ENCODE measurements around the gene HES3.
A peak's percentile ranks its signal among the peaks of the same experiment; 100 is the strongest.
"Not testable (repeated sequence)": the region's sequence is repeated elsewhere in the genome, so short reads cannot be mapped to it uniquely, and the experiment has no call there.

The HES3 gene

DNA sequence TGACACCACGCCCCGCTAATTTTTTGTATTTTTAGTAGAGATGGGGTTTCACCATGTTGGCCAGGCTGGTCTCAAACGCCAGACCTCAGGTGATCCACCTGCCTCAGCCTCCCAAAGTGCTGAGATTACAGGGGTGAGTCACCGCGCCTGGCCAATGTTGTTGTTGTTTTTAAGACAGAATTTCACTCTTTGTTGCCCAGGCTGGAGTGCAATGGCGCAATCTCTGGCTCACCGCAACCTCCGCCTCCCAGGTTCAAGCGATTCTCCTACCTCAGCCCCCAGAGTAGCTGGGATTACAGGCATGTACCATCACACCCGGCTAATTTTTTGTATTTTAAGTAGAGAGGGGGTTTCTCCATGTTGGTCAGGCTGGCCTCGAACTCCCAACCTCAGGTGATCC, 24.3 kb upstream of the HES3 start:
- not testable (repeated sequence) for DNase-seq

DNA sequence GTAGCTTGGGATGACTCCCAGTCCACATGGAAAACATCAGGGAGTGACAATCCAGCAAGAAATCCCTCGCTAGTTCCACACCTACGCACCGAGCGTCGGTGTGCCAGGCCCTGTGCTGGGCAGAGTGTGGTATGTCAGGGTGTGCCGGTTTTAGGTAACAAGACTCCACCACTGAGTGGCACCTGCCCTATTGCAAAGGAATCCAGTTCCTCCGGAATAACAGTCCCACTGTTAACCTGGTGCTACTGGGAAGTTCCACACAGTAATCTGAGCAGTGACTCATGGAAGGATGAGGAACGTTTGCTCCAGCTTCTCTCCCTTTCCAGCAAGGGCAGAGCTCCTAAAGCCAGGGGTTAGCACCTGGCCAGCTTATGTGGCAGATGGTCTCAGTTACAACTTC, 23.7 kb upstream of the HES3 start:
- no peak for DNase-seq

DNA sequence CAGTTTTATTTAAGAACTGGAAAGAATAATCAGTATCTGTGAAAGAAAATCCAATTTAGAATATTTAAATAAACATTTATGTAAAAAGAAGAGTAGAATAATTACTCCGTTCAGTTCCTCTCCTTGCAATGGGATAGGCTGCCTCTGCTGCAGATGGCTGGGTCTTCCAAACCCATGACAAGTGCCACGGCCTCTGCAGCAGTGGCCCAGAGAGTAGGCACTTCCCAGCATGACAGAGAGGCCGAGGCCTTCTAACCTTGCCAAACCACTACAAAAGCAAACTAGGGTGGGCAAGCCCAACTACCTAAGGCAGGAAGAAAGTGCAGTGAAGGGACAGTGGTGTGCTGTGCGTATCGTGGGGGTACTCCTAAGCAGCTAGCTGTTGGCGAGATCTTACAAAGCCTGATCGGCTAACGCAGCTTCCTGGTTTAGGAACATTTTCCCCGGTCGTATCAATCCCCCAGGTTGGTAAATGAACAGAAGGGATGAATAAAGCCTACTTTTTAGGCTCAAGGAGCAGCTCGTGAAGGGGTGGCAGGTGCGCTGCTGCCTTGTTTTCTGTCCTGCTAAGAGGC, 22.7 kb upstream of the HES3 start:
- DNase-seq, result no peak

DNA sequence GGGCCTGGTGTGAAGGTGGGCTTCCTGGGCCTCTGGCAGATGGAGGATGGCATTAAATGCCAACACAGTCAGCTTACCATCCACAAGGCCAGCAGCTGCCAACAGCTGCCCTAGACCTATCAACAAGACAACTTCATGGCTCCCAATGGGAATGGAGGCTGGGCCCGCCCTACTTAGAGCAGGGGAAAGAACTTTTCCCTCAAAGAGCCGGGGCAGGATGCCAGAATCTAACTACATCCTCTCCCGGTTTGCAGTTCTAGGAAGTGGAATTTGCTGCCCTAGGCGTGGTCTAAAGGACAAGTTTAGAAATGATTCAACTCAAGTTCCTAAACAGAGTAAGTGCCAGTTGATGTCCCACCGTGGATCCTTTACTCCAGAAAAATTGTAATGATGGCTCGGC, 21.3 kb upstream of the HES3 start:
- DNase-seq, result no peak

DNA sequence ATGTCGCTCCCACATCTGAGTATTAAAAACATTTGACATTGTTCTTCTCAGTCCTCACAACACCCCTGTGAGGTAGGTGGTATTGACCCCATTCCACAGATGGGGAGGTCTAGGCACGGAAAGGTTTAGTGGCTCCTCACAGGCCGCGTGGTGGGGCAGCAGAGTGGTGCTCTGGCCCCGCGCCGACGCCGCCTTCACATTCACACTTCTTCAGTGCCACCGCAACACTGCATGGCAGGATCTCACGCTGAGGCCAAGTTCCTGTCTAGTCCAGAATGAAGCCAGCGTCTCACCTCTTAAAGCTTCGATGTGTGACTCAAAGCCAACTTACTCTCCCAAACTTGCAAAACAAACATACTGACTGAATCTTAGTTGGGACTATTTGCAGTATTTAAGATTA, 20.4 kb upstream of the HES3 start:
- DNase-seq, result no peak

DNA sequence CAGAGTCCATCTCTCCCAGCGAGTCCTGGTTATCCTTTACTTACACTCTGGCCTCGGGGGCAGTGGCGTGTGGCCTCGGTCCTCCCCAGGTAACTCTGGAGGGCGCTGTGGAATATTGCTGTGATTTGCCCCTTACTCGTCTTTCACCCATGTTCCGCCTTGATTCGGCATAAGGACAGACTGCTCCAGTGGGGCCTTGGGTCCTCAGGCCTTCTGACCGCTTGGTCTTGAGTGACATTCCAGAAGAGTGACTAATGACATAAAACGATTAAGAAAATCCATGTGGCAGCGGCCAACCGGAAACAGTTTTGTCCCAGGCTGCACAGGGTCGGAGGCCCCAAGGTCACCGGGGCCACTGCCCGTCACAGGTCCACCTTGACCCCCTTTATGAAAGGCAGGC, 19.3 kb upstream of the HES3 start:
- no peak for DNase-seq

DNA sequence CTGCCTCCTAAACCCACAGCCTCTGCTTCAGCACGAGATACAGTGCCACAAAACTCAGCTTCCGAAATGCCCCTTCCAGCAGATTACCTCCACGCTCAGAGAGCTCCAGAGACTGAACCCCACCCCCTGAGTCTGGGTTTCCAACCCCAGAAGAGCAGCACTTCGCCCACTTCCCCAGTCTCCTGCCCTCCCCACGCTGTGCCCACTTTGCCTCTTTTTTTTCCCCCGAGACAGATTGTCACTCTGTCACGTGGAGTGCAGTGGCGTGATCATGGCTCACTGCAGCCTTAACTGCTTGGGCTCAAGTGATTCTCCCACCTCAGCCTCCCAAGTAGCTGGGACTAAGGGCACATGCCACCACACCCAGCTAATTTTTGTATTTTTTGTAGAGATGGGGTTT, 18.3 kb upstream of the HES3 start:
- no peak for DNase-seq

DNA sequence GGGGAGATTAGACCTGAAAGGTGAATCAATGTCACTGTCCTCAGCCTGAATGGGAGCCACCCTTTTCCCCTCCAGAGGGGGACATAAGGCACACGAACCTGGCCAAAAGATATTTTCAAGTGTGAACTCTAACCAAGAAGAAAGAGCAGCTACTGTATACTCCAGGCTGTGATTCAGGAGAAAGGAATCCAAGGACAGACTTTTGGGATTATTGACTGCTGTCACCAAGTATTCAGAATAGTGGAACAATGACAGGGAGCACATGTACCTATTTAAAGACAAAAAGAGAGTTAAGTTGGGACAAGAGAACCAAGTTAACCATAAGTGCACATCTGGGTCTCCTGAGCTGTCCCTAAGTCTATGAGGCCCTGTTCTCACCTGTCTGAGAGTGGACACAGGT, 10.6 kb upstream of the HES3 start:
- DNase-seq, result no peak

DNA sequence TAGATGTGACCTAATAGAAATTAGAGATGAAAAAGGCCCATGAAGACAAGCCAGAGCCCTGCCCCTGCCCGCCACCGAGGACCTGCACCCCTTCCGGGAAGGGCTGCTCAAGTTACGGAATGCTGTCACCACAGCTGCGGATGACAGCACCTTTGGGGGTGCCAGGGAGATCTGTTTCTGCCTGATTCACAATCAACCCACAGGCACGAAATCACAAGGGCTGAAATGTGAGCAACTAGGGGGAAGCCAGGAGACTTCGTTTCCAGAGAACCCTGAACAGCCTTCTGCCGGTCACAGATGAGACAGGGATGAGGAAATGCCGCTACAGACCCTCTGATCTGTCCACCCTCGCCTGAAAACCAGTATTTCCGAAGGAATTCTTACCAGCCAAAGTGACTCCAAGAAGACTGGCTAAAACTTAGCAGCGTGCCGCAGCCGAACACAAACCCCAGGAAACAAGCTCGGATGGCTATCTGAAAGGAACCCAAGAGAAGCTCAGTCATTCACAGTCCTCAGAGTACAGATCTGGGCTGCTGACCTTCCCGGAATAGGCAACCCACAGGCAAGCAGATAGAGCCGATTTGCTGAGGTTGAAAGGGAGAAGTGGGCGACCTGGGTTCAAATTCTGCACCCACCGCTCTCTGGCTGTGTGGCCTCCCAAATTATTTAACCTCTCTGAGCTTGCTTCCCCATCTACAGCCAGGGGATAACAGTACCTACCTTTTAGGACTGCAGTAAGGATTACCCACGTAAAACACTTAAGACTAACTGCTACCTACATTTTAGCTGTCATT, 9.3 kb upstream of the HES3 start:
- DNase-seq, result no peak

DNA sequence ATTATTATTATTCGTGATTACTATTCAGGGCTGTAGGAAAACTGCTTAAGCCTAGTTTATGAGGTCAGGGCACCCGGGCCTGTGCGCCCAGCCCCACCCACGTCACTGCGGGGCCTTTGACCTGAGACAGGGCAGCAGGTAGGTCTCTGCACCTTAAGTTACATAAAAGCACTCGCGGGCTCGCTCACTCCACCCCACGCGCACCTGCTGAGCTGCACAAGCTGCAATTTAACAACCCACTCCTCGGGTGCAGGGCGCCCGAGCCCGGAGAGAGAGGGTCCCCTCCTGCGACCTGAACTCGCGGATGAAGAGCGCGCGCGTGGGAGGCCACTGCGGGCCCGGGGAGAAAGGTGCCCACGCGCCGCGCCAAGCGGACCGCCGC, 8.7 kb upstream of the HES3 start:
- DNase-seq, result no peak

DNA sequence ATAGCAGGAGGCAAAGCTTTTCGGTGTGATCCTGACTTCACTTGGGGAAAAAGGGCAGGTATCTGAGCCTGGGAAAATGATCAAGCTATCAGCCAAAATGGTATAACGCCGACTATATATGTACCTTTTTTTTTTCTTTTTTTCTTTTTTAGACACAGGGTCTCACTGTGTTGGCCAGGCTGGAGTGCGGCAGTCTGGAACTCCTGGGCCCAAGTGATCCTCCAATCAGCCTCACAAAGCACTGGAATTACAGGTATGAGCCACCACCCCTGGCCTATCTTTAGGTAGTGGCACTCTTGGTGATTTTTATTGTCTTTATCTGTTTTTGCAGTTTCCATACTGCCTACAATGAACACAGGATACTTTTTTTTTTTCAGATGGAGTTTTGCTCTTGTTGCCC, 6.9 kb upstream of the HES3 start:
- DNase-seq, result no peak

DNA sequence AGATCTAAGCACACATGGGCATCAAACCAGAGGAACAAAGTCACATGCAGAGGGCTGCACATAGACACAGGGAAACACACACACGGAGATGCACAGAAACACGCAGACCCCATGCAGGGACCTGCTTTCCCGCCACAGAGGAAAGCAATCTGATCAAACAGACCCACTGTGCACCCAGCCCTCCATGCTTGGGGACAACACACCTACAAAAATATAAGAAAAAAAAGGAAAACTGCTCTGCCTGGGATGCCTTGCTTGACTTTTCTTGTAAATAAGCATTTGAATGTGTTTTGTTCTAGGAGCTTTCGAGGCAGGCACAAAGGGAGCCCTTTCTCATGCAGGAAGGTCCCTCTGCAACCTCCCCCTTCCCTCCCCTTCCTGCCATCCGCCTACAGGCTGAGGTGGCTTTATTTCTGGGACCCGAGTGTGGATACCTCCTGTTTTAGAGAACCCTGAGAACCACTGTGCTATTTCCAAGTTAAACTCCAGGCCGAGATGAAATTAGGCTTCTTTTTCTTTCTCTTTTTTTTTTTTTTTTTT, 4.7 kb upstream of the HES3 start:
- peak in 1 of 2 donors; percentile 27 for DNase-seq

DNA sequence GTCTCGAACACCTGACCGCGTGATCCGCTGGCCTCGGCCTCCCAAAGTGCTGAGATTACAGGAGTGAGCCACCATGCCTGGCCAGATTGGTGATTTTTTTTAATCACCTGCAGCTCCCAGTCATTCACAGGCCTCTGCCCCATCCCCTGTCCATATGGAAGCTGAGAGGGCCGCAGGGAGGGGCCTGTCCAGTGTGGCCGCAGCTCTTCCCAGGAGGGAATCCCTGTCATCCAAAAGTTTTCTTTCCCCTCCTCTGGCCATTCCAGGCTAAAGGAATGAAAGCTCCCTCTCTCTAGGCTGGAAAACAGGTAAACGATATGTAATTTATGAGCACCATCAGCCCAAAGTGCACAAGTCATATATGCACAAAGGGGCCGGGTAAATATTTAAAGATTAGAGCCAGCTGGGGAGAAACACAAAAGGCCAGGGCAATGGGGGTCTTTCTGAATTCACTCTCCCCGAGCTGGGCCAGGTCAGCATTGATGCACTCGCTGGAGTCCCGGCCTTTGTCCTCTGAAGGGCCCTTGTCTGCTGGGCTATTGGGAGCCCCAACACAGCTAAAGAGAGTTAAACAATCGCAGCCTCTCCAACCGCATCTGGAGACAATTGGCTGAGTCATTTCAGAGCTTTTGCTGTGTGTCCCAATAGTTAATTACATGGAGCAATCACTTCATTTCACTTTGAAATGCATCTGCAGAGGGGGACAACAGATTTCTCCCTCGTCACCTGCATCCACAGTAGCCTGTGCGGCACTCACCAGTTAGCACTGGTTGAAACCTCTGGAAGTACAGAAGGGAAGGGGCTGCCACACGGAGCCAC, 3.8 kb upstream of the HES3 start:
- DNase-seq, result peak; percentile 27 to 28

DNA sequence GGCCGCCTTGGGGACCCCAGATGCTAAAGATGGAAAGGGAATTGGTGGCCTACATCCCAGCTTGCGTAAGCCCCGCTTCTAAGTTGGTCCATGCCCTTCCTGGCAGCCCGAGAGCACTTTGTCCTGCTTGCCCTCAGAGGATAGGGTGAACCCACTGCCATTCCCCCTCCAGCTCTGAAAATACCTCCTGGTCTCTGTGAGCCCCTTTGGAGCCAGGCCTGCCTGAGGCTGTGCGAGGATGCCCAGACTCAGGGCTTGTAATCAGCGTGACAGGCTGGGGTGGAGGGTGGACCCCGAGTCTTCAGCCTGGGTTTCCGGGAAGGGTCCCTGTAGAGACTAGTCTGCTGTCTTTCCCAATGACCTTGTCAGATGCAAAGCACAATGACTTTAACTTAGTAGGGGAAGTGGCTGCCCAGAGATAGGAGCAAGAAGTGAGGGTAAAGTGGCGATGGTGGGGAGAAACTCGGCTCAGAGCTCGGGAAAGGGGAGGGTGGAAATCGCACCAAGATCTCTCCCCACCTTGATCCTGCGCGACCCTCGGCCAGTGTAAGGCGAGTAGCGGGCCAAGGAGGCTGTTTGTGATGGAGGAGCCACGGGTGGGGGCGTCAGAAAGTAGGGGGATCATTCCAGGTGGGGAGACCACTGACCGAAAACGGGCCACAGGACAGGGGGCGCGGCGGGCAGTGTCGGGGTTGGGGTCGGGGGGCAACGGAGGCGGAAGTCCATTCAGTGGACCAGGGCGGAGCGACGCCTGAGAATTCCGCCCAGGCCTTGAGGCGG, 2.7 kb upstream of the HES3 start:
- DNase-seq, result no peak

DNA sequence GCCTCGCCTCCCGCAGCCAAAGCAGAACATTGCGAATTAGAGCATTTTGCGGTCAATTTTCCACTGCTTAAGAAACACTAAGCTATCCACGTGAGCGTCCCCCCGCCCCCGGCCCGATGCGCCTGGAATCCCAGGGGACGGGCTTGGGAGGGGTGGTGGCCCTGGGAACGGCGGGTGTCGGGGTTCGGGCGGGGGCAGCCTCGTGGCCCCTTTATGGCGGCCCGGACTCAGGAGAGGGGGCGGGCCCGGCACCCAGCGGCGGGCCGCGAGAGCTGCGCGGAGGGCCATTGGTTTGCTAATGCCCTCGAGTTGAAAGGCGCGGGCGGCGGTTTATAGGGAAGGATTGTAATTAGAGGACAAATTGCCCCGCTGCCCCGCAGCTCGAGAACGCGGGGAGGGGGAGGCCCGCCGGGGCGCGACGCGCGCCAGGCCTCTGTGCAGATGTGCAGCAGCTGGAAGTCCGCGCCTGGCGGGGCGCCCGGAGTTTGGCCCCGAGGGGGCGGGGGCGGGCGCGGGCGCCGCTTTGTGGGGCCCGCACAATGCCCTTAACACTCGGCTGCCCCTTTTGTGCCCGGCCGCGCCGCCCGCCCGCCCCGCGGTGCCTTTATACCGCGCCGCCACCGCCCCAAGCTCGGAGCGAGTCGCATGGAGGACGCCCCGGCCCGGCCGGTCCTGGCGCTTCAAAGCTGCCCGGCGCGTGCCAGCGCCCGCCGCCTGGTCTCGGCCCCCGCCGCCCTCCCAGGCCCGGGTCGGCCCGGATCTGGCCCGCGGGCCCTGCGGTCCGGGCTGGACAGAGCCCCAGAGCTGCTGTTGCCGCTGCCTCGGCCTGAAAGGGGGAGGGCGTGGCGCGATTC, 1.9 kb upstream of the HES3 start:
- DNase-seq, result peak in 1 of 2 donors; percentile 24

DNA sequence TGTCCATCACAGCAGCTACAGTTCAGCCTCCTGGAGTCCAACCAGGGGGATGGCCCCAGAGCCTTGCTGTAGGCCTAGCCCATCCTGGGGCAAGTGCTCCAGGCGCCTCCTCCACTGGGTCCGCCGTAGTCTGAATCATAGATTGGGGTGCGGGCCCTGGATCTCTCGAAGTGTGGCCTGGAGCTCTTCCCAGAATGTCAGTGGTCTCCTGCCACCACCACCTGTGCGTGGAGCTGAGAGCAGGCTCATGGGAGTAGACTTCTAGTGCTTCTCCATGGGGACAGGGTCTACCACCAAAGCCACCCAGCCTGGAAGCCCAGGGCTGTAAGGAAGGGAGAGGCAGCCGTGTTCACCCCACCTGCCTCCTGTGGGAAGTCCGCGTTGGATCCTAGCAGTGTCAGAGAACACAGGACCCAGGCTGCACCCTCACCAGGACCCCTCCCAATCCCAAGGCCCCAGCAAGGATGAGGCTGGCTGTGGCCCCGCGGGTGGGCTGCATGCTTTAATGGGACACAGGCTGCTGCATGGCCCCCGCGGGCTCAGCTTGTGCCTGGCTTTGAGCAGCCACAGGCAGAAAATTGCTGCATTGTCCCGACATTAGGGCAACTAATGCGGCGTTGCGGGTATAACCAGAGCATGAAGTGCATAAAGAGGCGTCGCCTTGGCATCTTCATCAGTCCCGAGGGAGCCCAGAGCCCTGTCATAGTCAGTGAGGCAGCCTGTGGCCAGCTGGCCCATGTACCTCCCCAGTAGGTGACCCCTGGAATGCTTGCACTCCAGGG, 735 bp upstream of the HES3 start:
- DNase-seq, result no peak

DNA sequence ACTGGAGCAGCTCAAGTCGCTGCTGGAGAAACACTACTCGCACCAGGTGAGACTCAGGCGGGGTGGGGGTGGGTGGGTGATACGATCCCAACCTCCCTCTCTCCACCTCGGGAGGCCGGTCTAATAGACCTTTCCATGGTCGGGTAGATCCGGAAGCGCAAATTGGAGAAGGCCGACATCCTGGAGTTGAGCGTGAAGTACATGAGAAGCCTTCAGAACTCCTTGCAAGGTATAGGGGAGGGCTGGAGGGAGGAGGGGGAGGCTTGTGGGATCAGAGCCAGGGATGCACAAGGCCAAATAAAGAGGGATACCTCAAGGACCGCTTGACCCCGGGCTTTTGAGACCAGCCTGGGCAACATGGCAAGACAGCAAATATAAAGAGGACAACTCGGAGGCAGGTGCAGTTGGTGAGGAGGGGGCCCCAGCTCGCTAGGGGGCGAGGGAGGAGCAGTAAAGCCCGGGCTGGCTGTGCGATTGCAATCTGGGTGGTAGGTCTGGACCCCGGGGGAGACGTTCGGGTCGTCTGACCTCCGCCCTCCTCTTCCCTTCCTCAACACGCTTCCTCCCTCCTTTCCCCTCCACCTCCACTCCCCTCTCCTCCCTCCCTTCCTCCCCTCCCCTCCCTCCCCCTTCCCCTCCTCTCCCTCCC, 546 bp downstream of the HES3 start:
- no peak for DNase-seq

DNA sequence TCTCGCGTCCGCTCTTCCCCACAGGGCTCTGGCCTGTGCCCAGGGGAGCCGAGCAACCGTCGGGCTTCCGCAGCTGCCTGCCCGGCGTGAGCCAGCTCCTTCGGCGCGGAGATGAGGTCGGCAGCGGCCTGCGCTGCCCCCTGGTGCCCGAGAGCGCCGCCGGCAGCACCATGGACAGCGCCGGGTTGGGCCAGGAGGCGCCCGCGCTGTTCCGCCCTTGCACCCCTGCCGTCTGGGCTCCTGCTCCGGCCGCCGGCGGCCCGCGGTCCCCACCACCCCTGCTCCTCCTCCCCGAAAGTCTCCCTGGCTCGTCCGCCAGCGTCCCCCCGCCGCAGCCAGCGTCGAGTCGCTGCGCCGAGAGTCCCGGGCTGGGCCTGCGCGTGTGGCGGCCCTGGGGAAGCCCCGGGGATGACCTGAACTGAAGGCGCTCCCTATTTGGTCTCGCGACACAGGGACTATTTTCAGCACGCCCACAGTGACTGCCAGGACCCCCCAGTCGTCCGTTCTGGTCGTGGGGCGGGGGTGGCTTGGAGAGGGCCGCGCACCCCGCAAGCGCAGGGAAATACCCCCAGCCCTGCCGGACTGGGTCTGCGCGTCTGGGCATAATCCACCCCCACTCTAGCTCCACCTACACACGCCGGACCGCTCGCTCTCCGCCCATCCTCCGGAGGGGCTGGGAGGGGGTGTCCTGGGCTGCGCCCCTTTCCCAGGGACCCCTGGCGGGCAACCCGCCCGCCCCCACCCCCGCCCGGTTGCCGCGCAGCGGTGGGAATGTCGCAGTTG, 1.3 kb downstream of the HES3 start:
- peak; percentile 79 to 87 for DNase-seq

DNA sequence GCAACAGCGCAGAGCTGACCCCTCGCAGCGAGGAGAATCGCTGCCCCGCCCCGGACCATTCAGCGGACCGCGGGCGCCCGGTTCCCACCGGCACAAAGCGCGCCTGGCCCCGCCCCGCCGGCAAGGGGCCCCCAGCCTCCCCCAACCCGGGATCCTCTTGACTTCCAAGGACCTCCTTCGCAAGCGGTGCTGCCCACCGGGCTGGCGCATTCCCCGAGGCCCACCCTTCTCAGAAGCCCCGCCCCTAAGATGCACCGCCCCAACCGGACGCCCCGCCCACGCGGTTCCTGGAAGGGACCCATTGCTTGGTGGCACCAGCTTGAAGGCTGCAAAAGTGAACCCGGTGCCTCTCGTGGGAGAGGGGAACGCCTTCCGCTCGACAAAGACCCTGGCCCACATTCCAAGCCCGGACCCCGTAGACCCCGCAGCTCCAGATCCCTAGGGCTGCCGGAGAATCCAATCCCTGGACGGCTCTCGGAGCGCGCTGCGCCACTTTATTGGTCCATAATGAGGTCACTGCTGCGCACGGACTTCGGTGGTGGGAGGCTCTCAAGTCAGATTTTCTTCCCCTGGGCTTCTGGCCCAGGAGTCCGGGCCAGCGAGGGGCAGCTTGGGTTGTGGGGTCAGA, 2.0 kb downstream of the HES3 start:
- DNase-seq, result peak in 1 of 2 donors; percentile 26
